Spleen (tissue), 7 donors: ENCODE results near the gene WNK1.

Experiments
- POLR2A ChIP-seq, 3 donors: fragments of 450-650 bp; IDR thresholded peaks; one replicate each; pipeline ENCODE4 v1.5.1; 2017; ENCODE audit warnings: antibody characterized with exemption in 3 of 3, mild to moderate bottlenecking in 1 of 3
- POLR2AphosphoS5 ChIP-seq, 3 donors: sonication (generic); formaldehyde crosslinking; IDR thresholded peaks; one replicate each; pipeline ENCODE4 v1.5.1; 2017; ENCODE audit warnings: antibody characterized with exemption in 3 of 3
- TF ChIP-seq, protein P1 (sequence below), 11 experiments: fragments of 200-600 bp in 7 of 11; fragments of 450-650 bp in 4 of 11; sonication (generic) in 4 of 11; IDR thresholded peaks in 8 of 11; conservative IDR thresholded peaks in 3 of 11; 1 replicate in 7 of 11; 2 replicates in 4 of 11; pipeline versions ENCODE4 v1.4.0 to v1.8.0; 2016 to 2021; ENCODE audit warnings: antibody characterized with exemption in 11 of 11, inconsistent platforms in 4 of 11, mild to moderate bottlenecking in 1 of 11
- donor health status: DM: no; HTN: no; CAD: no; lungs with moderate emphysema.
- donor health status: DM: no; HTN: no; CAD: no.
- donor health status: DM: no; HTN: no; CAD: no.

DNA sequence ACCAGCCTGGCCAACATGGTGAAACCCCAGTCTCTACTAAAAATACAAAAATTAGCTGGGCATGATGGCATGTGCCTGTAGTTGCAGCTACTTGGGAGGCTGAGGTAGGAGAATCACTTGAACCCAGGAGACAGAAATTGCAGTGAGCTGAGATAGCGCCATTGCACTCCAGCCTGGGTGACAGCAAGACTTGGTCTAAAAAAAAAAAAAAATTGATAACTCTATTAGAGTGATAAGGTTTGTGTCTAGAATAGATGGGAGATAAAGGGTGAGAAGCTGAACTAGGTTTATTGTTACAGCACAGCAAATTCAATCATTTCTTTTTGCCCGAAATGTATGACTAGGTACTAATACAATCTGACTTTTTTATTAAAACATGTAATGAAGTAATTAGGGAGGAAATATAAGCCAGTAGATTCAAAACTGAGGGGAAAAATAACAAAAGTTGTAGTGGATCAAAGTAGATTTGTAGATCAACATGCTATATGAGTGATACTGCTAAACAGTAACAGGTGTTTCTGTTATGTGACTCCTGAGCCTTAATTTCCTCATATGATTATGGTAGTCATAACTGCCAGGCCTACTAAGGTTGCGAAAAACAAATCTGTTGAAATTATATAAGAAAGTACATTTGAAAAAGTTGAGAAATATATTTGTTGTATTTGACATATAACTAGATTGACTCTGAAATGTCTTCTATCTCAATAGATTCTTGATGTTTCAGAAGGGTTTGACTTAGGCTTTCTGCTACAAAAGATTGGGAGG lies 83.6 kb downstream of the WNK1 start:
- TF ChIP-seq, protein P1, sequence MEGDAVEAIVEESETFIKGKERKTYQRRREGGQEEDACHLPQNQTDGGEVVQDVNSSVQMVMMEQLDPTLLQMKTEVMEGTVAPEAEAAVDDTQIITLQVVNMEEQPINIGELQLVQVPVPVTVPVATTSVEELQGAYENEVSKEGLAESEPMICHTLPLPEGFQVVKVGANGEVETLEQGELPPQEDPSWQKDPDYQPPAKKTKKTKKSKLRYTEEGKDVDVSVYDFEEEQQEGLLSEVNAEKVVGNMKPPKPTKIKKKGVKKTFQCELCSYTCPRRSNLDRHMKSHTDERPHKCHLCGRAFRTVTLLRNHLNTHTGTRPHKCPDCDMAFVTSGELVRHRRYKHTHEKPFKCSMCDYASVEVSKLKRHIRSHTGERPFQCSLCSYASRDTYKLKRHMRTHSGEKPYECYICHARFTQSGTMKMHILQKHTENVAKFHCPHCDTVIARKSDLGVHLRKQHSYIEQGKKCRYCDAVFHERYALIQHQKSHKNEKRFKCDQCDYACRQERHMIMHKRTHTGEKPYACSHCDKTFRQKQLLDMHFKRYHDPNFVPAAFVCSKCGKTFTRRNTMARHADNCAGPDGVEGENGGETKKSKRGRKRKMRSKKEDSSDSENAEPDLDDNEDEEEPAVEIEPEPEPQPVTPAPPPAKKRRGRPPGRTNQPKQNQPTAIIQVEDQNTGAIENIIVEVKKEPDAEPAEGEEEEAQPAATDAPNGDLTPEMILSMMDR (IDR thresholded peaks at IDR 0.05 in 8 of 11, conservative IDR thresholded peaks at IDR 0.05 in 3 of 11): no peak
- TF ChIP-seq POLR2A (IDR thresholded peaks at IDR 0.05) (no peak), POLR2AphosphoS5 (IDR thresholded peaks at IDR 0.05) (no peak)
